ENCODE data around the gene RIPOR3.

The RIPOR3 gene

GRCh38 chr20:50690650-50691572 is at the start of gene RIPOR3:
TSS of gene RIPOR3 (minus strand) at chr20:50691542. CDS start at chr20:50691128, 414 bp downstream.
- DNase-seq = peak in 13 of 51 donors; percentile 3 to 34 (median 12)

- no peak for DNase-seq
Observed at GRCh38 chr20:50737352-50737751, 46.0 kb upstream of the RIPOR3 start.

DNA sequence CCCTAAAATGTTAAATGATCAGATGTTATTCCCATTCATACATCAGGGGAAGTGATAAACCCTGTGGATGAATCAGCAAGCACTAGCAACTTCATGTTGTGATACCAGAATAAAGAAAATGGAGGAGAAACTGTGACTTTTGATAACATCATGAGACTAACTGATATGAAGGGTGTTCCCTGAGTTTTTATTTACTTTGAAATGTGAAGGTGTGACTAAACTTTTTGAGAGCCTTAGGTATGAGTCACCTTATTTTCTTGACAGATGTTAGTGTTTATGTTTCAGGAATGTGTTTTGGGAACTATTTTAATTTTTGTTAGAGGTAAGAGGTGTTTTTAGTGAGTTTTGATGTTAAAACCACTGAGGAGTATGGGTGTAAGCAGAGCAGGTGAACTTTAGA is 44.5 kb upstream of the RIPOR3 start:
- no peak for DNase-seq

DNA sequence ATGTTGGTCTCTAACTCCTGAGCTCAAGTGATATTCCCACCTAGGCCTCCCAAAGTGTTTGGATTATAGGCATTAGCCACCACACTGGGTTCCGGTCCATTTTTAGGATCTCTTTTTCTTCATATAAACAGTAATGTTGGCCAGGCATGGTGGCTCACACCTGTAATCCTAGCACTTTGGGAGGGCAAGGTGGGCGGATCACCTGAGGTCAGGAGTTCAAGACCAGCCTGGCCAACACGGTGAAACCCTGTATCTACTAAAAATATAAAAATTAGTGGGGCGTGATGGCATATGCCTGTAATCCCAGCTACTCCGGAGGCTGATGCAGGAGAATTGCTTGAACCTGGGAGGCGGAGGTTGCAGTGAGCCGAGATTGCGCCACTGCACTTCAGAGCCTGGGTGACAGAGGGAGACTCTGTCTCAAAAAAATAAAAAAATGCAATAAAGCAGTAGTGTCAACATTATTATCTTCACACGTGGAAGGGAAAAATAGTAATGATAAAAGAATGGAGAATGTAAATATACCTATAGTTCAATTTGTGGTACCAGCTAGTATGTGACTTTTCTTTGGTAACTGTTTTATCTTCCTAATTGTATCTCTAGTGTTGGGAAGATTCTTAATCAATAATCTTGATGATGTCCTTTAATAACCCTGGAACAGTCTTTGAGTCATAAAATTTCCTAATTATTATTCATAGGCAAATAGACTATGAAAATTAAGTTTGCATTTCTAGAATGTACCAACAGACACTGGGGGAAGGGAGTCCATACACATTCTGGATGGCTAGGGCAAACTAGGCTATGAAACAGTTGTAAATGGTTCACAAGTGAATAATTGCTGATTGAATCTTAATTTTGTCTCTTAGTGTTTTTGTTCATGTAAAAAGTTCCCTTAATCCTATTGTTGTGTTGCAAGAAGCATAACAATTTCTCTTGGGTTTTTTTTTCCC is 43.7 kb upstream of the RIPOR3 start:
- DNase-seq = no peak

DNA sequence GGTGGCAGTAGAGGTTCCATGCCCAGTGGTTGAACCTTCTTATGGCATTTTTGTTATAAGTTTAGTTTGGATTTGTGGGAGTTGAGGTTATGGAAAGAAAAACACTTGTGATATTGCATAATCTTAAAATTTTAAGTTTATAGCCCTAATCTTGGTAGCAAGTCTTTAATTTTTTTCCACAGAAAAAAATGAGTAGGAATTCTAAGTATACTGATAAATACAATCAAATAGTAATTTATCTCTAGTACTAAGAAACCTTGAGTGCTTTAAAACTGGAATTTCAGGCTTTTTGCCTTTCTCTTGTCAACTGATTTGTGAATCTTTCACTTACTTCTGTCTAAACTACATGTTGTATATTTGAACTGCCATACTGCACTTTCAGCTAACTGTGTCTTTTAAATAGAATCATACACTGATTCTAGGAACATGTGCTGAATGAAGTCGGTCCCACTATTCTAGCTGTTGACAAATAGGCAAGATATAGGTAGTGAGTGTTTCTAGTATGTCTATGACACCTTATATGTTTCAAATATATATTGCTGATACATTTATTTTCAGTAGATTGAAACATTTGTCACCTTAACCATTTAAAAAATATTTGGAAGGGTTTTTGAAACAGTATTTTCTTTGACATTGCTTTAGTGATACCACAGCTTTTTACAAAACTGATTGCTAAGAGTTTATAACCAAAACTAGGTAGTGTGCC is 42.5 kb upstream of the RIPOR3 start:
- no peak for DNase-seq

GRCh38 chr20:50731930-50732690 is 40.8 kb upstream of the RIPOR3 start:
- DNase-seq = no peak

DNA sequence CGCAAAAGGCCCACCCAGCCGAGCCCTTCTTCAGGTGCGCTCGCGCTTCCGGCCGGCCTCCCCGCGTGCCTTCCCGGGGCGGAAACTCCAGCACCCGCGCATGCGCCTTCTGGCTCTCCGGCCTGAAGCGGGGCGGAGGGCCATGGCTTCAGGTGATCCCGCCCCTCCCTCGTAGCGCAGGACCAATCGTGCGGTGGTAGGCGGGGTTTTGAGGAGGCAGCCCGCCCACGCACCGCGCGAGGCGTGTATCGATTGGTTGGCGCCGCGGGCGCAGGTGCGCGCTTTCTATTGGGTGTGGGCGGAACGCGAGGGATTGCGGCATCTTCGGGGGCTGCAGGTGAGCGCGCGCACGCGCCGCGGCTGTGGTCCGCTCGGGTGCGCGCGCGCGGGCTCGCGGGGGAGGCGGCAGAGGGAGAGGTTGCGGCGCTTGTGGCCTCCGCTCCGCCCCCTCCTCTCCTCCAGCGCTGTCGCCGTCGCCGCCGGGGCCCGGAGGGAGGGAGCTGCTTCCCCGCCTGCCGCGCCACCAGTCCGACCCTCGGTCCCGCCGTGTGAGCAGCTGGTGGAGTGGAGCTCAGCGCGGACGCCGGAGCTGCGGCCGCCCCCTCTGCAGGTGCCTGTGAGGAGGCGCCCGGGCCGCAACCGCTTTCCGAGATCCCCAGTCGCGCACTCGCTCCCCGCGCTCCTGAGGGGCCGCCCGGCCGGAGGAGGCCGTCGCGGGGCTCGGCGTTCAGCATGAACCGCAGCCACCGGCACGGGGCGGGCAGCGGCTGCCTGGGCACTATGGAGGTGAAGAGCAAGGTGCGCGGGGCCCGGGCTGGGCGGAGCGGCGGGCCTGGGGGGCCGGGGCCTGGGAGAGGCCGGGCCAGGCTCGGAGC is 40.0 kb upstream of the RIPOR3 start, which contains the start of gene PARD6B:
Gene PARD6B, plus strand, starts transcription at position 526 of the 875 bp plus-strand sequence. Its CDS starts 207 bp downstream, at position 733.
- DNase-seq = peak; percentile 33 to 97 (median 92)

DNA sequence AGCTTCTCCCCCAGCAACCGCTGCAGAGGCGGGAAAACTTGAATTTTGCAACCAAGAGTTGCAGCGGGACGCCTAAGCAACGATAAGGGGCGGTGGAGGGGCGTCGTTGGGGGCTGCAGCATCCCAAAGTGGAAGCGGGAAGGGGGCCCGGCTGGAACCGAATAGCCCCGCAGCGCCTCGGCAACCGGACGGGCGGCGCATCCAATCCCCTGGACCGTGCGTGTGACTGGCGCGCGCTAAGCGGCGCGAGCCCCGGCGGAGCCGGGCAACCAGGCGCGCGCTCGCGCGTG is 39.4 kb upstream of the RIPOR3 start:
- DNase-seq = no peak

DNA sequence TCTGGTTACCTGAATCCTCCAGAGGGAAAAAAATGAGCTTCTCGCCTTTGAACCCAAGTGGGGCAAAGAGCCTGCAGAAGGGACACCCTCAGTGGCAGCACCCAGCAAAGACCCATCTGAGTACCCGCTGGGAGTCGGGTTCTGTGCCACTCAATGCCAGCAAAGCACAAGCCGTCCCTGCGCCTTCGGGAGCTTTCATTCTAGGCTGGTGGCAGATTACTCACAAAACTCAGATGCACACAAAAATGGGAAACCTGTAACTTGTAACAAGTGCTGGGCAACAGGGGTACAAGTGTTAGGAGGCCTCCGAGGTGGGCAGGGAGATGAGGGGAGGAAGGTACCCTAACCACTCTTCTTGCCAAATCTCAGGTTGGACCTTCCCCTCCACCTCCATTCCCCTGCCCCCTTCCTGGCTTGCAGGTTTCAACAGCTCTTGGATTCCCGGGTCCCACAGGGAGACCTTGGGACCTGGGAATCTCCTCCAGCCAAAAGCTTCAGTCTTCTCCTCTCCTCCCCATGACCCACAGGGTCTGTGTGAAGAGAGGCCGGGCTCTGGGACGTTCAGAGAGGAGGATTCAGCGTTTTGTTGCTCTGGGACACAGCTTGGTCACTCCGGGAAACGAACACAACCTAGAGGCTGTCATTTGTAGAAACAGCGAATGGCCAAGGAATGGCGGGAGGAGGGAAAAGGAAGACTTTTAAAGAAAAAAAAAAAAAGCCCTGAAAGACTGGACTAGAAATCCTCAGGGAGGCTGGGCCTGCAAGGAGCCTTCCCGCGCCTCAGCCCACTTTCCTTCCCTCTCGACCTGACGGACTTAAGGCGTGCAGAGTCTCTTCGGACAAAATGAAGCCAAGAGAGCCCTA is 38.8 kb upstream of the RIPOR3 start:
- DNase-seq = peak in 3 of 51 donors; percentile 20 to 42 (median 36)

- DNase-seq = no peak
Observed at GRCh38 chr20:50728981-50729874, 37.9 kb upstream of the RIPOR3 start.

DNA sequence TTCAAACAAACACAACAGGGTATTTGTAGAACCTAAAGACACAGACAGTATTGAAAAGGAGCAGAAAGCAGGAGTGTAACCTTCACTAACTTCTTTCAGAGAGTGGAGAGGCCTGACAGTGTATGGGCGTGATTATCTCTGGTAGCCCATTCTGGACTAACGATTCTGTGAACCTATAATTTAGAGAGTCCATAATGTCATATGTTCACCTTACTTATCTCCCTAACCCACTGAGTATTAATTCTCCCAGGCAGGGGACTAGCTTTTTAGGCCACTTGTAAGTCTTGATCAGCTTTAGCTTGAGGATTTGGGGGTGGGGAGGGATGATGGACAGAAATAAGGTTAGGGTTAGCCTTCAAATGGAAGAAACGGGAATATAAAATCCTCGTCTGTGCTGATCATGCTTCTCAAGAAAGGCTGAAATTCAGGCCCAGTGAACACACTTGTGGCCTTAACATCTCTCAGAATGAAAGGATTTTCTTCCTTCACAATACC is 37.2 kb upstream of the RIPOR3 start:
- DNase-seq = no peak

DNA sequence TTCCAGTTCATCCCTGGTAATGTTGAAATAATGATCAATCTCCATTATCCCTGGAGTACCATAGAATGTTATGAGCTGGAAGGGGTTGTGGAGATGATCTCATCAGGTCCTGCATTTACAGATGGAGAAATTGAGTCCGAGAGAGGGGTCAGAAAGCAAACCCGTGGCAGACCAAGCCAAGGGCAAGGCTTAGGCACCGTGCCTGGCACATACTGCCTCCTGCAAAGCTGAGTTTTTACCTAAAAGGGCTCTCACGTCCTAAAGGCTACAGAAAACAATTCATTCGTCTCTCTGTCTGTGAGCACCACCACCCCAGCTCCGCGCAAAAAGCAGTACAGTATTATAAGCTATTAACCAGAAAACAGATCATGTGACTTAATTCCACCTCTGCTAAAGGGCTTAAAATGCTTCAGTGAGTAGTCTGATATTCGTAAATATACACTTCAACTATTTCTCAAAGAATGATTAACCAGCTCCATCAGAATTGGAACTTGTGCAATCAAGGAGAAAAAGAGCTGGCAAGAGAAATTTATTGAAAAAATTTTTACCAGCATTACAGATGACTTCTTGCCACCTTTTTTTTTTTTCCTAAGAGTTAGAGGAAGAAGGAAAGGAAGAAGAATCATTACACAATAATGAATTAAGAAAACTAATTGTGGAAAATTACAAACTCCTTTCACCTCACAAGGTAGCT is 36.6 kb upstream of the RIPOR3 start:
- no peak for DNase-seq

- DNase-seq = no peak
Observed at GRCh38 chr20:50726955-50727791, 35.8 kb upstream of the RIPOR3 start.

DNA sequence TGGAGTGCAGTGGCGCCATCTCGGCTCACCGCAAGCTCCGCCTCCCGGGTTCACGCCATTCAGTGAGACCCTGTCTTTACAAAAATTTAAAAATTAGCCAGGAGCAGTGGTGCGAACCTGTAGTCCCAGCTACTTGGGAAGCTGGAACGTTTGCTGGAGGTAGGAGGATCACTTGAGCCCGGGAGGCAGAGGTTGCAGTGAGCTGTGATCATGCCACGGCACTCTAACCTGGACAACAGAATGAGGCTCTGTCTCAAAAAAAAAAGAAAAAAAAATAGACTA is 34.3 kb upstream of the RIPOR3 start:
- no peak for DNase-seq

GRCh38 chr20:50724851-50725723 is 33.7 kb upstream of the RIPOR3 start:
- DNase-seq = peak in 18 of 51 donors; percentile 1 to 77 (median 18)
